PC-9 (cell line): Measurements from ENCODE around the gene CHMP3.

Source experiments
- CTCF ChIP-seq: fragments of 200-600 bp; sonication (generic); conservative IDR thresholded peaks from 2 replicates; pipeline ENCODE4 v1.6.1; 2017; ENCODE audit warnings: mixed run types, antibody characterized with exemption, mild to moderate bottlenecking, moderate library complexity
- EZH2 ChIP-seq: fragments of 200-600 bp; sonication (generic); IDR thresholded peaks from 2 replicates; pipeline ENCODE4 v1.8.0; 2017; ENCODE audit warnings: antibody characterized with exemption, low read depth

GRCh38 chr2:86610871-86611270 lies 47.6 kb upstream of the CHMP3 start:
- no peak for TF ChIP-seq CTCF
- TF ChIP-seq EZH2 = no peak
